Ovary (tissue), 9 donors: ENCODE data around the gene SEC16B. TPM values are rescaled to one million over a fixed set of nuclear protein-coding genes. Genes with fewer than 3 reads are reported as not detected.

ENCODE experiments used
- DNase-seq, 5 donors: peaks; one replicate each; pipeline ENCODE4 v3.0.0-alpha.2; 2019 to 2020
- H3K27ac ChIP-seq, 2 donors: fragments of 200-600 bp; one replicate each; pipeline versions ENCODE4 v1.5.1 to v1.8.0; 2019 to 2022
- H3K27me3 ChIP-seq: fragments of 200-600 bp; one replicate; pipeline ENCODE4 v1.8.0; 2022
- H3K36me3 ChIP-seq: fragments of 200-600 bp; sonication (generic); one replicate; pipeline ENCODE4 v1.5.1; 2019
- H3K4me1 ChIP-seq: one replicate; pipeline ENCODE4 v1.8.1; 2013; ENCODE audit warnings: mild to moderate bottlenecking, moderate library complexity; ENCODE audit not compliant: insufficient read depth
- H3K4me3 ChIP-seq: fragments of 200-600 bp; sonication (generic); one replicate; pipeline ENCODE4 v1.5.1; 2017
- H3K9me3 ChIP-seq, 2 donors: fragments of 200-600 bp in 1 of 2; sonication (generic) in 1 of 2; one replicate each; pipeline versions ENCODE4 v1.5.1 to v1.8.1; 2013 to 2019; ENCODE audit warnings: mild to moderate bottlenecking in 1 of 2, moderate library complexity in 1 of 2
- EP300 ChIP-seq: sonication (generic); formaldehyde crosslinking; IDR thresholded peaks from one replicate; pipeline ENCODE4 v1.6.1; 2017; ENCODE audit warnings: antibody characterized with exemption
- POLR2A ChIP-seq: fragments of 450-650 bp; IDR thresholded peaks from one replicate; pipeline ENCODE4 v1.6.1; 2017; ENCODE audit warnings: antibody characterized with exemption, mild to moderate bottlenecking, moderate library complexity
- WGBS, 3 donors: extraction: QIAGEN DNeasy Blood & Tissue Kit in 1 of 3; methylation state at CpG; one replicate each; pipeline versions ENCODE4 v1.1.5 to v1.1.7; 2013 to 2017; 5-methylcytosine and 5-hydroxymethylcytosine counted together
- intact Hi-C, 4 donors: fragments of 100-400 bp; cut with DNase I; formaldehyde crosslinking; loops; one replicate each; pipeline versions ENCODE4 v1.11.0 to v1.15.1; 2022 to 2023
- polyA plus RNA-seq, 2 donors: library from polyadenylated mRNA; stranded (reverse); fragments of 200-250 nt in 1 of 2; fragments of 350-450 nt in 1 of 2; fragmentation: Illumina TruSeq in 1 of 2; extraction: RNeasy Lipid Tissue Mini Kit (QIAGEN cat#74804) in 1 of 2; gene quantifications; one replicate each; pipeline ENCODE4 v1.2.3, GENCODE V29; 2013 to 2014
- total RNA-seq, 7 donors: library from RNA; depleted of rRNA in 2 of 7; stranded (reverse); fragments of >200 nt in 2 of 7; fragmentation: NEBNext Ultra II Directional in 3 of 7; extraction: Animal tissue kit (Norgen Biotek cat#: 25700) in 3 of 7; gene quantifications; one replicate each; pipeline versions ENCODE4 v1.1.0 to v1.2.4, GENCODE V29; 2016 to 2023
- TF ChIP-seq, protein P1 (sequence below), 3 donors: fragments of 450-650 bp in 2 of 3; fragments of 200-600 bp in 1 of 3; IDR thresholded peaks; one replicate each; pipeline versions ENCODE4 v1.5.1 to v1.8.0; 2016 to 2022; ENCODE audit warnings: antibody characterized with exemption in 3 of 3, mild to moderate bottlenecking in 1 of 3
- donor health status: DM: no; HTN: no; CAD: no; lungs with moderate emphysema.
- donor health status: DM: no; HTN: no; CAD: no.
- donor health status: Bipolar disorder and iron deficiency.
- donor health status: DM: yes; HTN: yes; CAD: no.
- donor health status: DM: no; HTN: no; CAD: no.
- donor health status: DM: yes; HTN: yes; CAD: no.

The SEC16B gene
- total and polyA plus RNA-seq, 9 donors = 1.6 to 5.1 (median 3.0) TPM

DNA sequence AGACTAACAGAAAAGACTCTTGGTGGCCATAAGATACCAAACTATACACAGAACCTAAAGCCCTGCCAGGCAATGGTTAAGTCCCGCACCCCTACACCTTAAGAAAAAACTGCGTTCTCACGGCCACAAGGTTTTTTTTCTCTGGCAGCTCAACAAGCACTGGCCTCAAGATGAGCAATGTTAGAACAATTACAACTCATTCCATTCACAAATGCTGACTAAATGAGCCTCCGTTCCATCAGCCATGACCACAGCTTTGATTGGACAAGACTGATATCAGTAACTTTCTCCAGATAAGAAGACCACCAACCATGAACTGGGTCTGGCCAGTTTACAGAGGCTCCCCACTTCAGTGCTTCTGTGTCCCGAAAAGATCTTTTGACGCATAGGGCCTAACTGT is 31.9 kb downstream of the SEC16B start:
- Histone ChIP-seq H3K27me3 (no peaks in the 10 kb centered on the region), H3K27ac (no peak overlapping the region), H3K9me3 (no peaks in the 10 kb centered on the region), H3K36me3 (no peaks in the 10 kb centered on the region), H3K4me3 (no peak overlapping the region), H3K4me1 (no peaks in the 10 kb centered on the region)
- 51 to 61% (median 59%) methylated on average over 6 of the region's 6 CpGs for WGBS, 3 donors
- intact Hi-C loops = no loop called here
- TF ChIP-seq, protein P1, sequence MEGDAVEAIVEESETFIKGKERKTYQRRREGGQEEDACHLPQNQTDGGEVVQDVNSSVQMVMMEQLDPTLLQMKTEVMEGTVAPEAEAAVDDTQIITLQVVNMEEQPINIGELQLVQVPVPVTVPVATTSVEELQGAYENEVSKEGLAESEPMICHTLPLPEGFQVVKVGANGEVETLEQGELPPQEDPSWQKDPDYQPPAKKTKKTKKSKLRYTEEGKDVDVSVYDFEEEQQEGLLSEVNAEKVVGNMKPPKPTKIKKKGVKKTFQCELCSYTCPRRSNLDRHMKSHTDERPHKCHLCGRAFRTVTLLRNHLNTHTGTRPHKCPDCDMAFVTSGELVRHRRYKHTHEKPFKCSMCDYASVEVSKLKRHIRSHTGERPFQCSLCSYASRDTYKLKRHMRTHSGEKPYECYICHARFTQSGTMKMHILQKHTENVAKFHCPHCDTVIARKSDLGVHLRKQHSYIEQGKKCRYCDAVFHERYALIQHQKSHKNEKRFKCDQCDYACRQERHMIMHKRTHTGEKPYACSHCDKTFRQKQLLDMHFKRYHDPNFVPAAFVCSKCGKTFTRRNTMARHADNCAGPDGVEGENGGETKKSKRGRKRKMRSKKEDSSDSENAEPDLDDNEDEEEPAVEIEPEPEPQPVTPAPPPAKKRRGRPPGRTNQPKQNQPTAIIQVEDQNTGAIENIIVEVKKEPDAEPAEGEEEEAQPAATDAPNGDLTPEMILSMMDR (IDR thresholded peaks at IDR 0.05) = no peak
- TF ChIP-seq EP300 (no peak), POLR2A (no peak)
- no peak for DNase-seq

DNA sequence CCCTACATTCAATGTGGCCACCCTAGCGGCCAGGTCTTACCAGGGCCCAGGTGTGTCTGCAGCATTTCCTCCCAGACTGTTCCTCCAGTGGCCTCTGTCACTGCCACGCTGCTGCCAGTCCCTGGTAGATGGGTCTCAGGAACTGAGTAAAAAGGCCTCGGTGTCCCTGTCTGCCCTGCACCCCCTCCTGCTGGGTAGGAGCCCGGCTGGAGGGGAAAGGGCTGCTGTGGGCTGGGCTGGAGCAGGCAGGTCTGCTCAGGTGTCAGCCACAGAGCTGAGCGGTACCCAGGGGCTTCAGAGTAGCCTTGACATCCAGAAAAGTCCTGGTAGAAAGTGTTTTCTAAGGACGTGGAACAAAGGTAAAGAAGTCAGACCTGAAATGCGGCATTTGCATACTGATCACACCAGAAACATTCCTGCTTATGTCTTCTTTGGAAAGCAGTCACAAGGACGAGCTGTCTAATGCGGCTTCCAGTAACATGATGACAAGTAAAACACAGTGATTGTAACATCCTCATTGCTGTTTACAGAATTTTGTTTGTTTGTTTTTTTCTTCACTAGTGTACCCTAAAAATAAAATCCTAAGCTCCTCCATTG is 32.6 kb downstream of the SEC16B start:
- no peaks in the 10 kb centered on the region for H3K27me3 ChIP-seq
- H3K36me3 ChIP-seq = no peaks in the 10 kb centered on the region
- DNase-seq = no peak
- H3K9me3 ChIP-seq = no peaks in the 10 kb centered on the region
- no peak for TF ChIP-seq EP300
- TF ChIP-seq POLR2A = no peak
- TF ChIP-seq, protein P1 (IDR thresholded peaks at IDR 0.05) = no peak
- H3K4me3 ChIP-seq = no peak overlapping the region
- intact Hi-C loops = no loop called here
- no peak overlapping the region for H3K27ac ChIP-seq
- H3K4me1 ChIP-seq = no peaks in the 10 kb centered on the region
- WGBS, 3 donors = 89 to 94% (median 93%) methylated on average over 9 of the region's 9 CpGs

DNA sequence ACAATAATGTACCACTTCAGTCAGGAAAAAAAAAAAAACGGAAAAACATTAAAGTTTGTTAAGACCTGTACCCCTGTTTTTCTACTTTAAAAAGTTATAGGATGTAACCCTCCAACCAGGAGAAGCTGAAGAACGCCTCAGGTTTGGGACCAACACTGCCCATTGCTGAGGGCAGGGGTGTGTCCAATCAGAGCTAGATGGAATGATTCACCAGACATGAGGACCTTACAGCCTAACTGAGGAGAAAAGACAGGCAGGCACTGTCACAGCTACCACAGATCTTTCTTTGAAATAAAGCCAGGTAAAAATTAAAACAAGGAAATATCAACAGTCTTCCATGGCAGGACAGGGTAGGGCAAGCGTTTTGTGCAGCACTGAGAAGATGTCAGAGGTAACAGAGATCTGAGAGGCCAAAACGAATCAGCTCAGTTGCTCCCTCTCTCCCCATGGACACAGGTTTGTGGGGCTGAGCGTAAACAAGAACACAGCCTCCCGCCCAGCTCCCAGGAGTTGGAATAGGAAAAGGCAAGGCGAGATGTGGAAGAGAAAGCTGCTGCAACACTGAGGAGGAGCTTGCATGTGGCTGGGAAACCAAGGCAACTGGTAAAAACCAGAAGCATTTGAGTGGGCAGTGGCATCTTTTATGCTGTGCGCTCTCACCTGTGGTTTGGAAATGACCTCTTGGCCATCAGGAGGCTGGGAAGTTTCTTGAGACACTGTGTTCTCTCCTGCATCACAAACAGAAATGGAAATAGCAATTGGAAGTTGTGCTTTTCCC is 34.0 kb downstream of the SEC16B start:
- no peaks in the 10 kb centered on the region for H3K27me3 ChIP-seq
- DNase-seq = no peak
- WGBS, 3 donors = 92 to 96% (median 93%) methylated on average over 8 of the region's 8 CpGs
- H3K27ac ChIP-seq = no peak overlapping the region
- H3K4me1 ChIP-seq = no peaks in the 10 kb centered on the region
- intact Hi-C loops = no loop called here
- no peaks in the 10 kb centered on the region for H3K9me3 ChIP-seq
- TF ChIP-seq, protein P1 (IDR thresholded peaks at IDR 0.05) = no peak
- TF ChIP-seq EP300 = no peak
- TF ChIP-seq POLR2A = no peak
- no peak overlapping the region for H3K4me3 ChIP-seq
- no peaks in the 10 kb centered on the region for H3K36me3 ChIP-seq

DNA sequence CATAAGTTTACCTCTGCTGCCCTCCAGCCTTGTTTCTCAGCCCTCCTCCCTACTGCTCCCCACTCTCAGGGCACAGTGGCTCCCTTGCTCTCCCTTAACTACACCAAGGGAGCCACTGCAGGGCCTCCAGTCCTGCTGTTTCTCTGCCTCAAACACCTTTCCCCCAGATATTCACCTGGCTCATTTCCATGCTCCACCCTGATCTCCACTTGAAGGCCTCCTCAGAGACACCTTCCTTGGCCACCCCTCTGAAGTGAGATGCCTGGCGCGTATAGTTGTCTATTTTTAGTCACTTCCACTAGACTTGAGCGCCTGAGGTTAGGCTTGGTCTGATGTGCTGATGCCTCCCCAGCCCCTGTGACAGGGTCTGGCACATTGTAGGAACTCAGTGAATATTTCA is 34.9 kb downstream of the SEC16B start:
- Histone ChIP-seq H3K36me3 (no peaks in the 10 kb centered on the region), H3K27ac (no peak overlapping the region), H3K4me1 (no peaks in the 10 kb centered on the region), H3K9me3 (no peaks in the 10 kb centered on the region), H3K27me3 (no peaks in the 10 kb centered on the region), H3K4me3 (no peak overlapping the region)
- intact Hi-C loops = no loop called here
- WGBS, 3 donors = 90 to 98% (median 93%) methylated on average over 3 of the region's 3 CpGs
- TF ChIP-seq EP300 (no peak), POLR2A (no peak)
- TF ChIP-seq, protein P1 (IDR thresholded peaks at IDR 0.05) = no peak
- no peak for DNase-seq
